ENCODE results near the gene OPN1MW3.
"Not testable (repeated sequence)": the region's sequence is repeated elsewhere in the genome, so short reads cannot be mapped to it uniquely, and the experiment has no call there.

OPN1MW3 gene

DNA sequence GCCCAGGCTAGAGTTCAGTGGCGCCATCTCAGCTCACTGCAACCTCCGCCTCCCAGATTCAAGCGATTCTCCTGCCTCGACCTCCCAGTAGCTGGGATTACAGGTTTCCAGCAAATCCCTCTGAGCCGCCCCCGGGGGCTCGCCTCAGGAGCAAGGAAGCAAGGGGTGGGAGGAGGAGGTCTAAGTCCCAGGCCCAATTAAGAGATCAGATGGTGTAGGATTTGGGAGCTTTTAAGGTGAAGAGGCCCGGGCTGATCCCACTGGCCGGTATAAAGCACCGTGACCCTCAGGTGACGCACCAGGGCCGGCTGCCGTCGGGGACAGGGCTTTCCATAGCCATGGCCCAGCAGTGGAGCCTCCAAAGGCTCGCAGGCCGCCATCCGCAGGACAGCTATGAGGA, at the start of gene OPN1MW3:
TSS of gene OPN1MW3 (plus strand) at position 301 of the 400 bp plus-strand sequence. CDS start at position 339, 38 bp downstream.
- H3K4me1 ChIP-seq; H3K27me3 ChIP-seq; H3K9me3 ChIP-seq; intact Hi-C loops (cut with DNase I; ENCODE audit: low total_unique reads); H3K36me3 ChIP-seq; DNase-seq; H3K27ac ChIP-seq; H3K4me3 ChIP-seq: not testable (repeated sequence)

DNA sequence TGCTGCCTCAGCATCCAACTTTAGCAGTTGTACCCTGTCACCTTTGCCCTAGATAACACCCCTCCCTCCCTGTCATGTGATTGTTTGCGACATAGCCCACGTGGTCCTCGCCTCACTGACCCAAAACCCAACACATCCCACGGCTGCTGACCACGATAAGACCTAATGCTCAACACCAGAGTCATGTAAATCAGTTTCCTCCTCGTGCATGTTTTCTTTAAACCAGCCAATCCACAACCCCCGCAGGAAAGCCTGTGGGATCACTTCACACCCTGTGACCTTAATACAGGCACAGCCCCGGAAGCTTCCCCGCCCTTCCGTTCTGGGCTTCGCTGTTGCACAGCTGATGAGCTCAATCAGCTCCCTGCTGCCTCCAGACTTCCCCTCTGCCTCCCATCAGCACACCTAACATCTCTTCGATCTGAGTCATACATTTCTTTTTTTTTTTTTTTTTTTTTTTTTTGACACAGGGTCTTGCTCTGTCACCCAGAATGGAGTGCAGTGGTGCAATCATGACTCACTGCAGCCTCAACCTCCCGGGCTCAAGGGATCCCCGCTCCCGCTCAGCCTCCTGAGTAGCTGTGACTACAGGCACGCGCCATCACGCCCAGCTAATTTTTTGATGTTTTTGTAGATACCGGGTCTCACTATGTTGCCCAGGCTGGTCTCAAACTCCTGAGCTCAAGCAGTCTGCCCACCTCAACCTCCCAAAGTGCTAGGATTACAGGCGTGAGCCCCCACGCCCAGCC, 47.5 kb upstream of the OPN1MW3 start:
- H3K27me3 ChIP-seq; DNase-seq; H3K27ac ChIP-seq; intact Hi-C loops (cut with DNase I; ENCODE audit: low total_unique reads); H3K4me1 ChIP-seq; H3K9me3 ChIP-seq; H3K36me3 ChIP-seq; H3K4me3 ChIP-seq: not testable (repeated sequence)

DNA sequence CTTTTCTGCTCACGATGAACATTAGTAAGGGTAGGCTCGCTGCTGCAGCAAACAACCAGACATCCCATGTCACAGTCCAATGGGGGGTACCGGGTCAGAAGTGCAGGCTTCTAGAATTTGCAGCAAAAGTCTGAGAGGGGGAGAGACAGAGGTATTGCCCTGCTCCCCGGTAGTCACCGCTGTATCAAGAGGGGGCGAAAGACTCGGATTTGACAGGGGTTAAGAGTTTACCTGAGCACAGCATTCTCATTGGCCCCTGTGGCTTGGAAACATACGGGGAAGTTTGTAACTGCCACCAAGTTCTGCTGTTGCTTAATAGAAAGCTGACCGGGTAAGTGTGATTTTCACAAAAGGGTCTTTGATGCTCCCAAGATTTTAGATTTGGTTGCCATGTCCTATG, 46.3 kb upstream of the OPN1MW3 start:
- H3K4me3 ChIP-seq; H3K27ac ChIP-seq; H3K9me3 ChIP-seq; intact Hi-C loops (cut with DNase I; ENCODE audit: low total_unique reads); H3K27me3 ChIP-seq; H3K4me1 ChIP-seq; H3K36me3 ChIP-seq; DNase-seq: not testable (repeated sequence)

DNA sequence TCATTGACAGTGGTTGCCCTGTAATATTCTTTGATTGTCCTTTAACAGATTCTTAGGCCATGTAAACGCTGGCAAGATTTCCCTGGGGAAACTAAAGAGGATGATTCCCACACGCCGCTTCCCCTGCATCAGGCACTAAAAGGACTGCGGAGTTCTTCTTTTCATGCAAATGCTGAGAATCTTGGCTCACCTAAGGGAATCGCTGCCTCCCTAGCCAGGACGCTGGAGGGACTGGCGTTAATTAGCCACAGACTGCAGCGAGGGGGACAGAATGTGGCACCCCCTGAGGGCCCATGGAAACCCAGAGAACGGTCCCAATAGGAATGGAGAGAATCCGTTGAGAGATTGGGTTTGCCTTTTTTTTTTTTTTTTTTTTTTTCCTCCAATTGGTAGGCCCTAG, 45.9 kb upstream of the OPN1MW3 start:
- H3K36me3 ChIP-seq; H3K27ac ChIP-seq; intact Hi-C loops (cut with DNase I; ENCODE audit: low total_unique reads); H3K9me3 ChIP-seq; H3K4me3 ChIP-seq; H3K27me3 ChIP-seq; H3K4me1 ChIP-seq; DNase-seq: not testable (repeated sequence)

DNA sequence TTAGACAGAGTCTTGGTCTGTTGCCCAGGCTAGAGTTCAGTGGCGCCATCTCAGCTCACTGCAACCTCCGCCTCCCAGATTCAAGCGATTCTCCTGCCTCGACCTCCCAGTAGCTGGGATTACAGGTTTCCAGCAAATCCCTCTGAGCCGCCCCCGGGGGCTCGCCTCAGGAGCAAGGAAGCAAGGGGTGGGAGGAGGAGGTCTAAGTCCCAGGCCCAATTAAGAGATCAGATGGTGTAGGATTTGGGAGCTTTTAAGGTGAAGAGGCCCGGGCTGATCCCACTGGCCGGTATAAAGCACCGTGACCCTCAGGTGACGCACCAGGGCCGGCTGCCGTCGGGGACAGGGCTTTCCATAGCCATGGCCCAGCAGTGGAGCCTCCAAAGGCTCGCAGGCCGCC, 37.9 kb upstream of the OPN1MW3 start, which contains the start of gene OPN1MW2:
TSS of gene OPN1MW2 (plus strand) at position 301 of the 400 bp plus-strand sequence. CDS start at position 361, 60 bp downstream.
- intact Hi-C loops (cut with DNase I; ENCODE audit: low total_unique reads); H3K4me3 ChIP-seq; DNase-seq; H3K27ac ChIP-seq; H3K9me3 ChIP-seq; H3K27me3 ChIP-seq; H3K4me1 ChIP-seq; H3K36me3 ChIP-seq: not testable (repeated sequence)

DNA sequence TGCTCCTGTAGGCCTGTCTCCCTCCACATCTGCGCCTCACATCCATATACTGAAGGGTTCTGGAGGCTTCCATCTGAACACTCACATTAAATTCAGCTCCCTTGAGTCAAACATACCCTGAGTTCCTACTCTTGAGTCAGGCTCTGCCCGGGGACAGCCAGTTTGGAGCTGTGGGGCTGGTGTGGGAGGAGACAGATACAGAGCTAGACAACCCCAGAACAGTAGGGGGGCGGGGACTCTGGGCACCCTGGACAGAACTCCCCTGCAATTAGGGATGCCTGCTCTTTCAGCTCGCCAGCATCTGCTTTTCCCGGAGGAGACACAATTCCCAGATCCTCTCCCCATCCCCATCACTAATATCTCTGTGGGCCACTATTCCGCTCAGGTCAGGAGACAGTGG, 32.1 kb upstream of the OPN1MW3 start:
- DNase-seq; H3K4me1 ChIP-seq; intact Hi-C loops (cut with DNase I; ENCODE audit: low total_unique reads); H3K36me3 ChIP-seq; H3K27me3 ChIP-seq; H3K9me3 ChIP-seq; H3K4me3 ChIP-seq; H3K27ac ChIP-seq: not testable (repeated sequence)

DNA sequence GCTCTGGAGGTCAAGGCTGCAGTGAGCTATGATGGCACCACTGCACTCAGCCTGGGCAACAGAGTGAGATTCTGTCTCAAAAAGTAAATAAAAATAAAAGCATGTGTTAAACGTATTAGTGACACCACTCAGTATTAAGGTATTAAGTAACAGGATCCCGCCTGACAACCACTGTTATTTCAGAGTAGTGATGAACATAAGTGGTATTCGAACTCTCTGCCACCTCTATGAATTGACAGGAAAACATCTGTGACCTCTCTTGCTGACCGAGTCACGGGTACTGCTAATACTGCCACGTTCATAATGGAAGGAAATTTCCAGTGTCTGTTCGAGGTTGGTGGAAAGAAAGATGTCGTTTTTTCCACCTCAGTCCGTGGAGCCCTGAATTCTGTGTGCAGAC, 30.7 kb upstream of the OPN1MW3 start:
- H3K27me3 ChIP-seq; DNase-seq; H3K4me3 ChIP-seq; H3K36me3 ChIP-seq; intact Hi-C loops (cut with DNase I; ENCODE audit: low total_unique reads); H3K4me1 ChIP-seq; H3K27ac ChIP-seq; H3K9me3 ChIP-seq: not testable (repeated sequence)

DNA sequence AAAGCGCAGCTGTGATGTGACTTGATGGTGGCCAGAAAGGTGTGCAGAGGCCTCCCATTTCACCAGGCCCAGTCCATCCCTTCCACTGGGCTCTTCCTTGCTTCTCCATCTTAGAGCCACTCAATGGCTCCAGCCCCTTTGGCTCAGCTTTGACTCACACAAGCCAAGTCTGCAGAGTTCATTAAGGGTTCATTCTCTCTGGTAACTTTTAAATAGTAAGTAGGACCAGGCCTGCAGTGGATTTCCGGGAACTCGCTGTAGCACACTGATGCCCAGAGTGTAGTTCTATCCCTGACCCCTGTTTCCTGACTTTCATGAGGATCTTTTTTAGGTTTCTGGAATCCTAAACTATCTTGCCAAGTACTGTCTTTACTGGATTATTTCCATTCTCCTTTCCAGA, 25.9 kb upstream of the OPN1MW3 start:
- H3K36me3 ChIP-seq; H3K4me1 ChIP-seq; H3K27ac ChIP-seq; intact Hi-C loops (cut with DNase I; ENCODE audit: low total_unique reads); H3K4me3 ChIP-seq; H3K27me3 ChIP-seq; DNase-seq; H3K9me3 ChIP-seq: not testable (repeated sequence)

DNA sequence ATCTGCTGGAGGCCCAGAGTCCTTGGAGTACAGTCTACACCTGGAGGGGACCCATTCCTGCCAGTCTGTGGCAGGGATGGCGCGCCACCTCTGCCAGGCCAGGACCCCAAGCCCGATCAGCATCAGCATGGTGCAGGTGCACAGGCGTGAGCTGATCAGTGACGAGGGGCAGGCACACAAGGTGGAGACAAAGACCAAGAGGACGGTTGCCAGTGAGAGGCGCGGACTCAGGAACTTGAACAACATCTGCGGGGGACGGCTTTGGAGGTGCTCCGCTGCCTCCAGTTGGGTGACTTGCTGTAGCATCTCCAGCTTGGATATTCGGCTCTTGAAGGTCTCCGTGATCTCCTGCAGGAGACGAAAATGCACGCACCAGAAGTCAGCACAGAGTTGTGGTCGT, 23.8 kb upstream of the OPN1MW3 start:
- DNase-seq; H3K27me3 ChIP-seq; intact Hi-C loops (cut with DNase I; ENCODE audit: low total_unique reads); H3K4me3 ChIP-seq; H3K36me3 ChIP-seq; H3K9me3 ChIP-seq; H3K27ac ChIP-seq; H3K4me1 ChIP-seq: not testable (repeated sequence)

DNA sequence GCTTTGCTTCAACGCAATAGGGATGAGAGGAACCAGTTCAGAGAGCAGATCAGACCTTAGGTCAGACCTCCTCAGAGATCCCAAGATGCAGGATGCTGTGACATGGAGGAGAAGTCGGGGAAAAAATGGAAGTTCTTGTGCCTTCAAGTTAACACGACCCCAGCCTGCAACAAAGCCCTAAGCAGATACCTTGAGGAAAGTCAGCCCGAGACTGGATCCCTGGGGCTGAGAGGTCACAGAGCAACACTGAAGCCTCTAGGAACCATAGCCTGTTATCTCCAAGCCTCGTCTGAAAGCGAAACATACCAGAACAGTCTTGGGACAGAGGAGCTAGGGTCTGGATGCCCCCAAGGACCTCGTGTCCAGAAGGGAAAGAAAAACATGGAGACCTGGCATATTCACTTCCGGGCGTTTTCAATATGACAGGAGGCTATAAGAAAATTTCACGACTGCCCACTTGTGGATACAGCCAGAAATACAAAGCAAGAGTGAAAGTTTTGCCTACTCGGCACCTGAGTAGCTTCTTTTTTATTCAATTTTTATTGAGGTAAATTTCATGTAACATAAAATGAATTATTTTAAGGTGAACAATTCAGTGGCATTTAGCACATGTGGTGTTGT, 18.3 kb upstream of the OPN1MW3 start:
- H3K27ac ChIP-seq; H3K4me3 ChIP-seq; H3K27me3 ChIP-seq; H3K9me3 ChIP-seq; H3K36me3 ChIP-seq; H3K4me1 ChIP-seq; intact Hi-C loops (cut with DNase I; ENCODE audit: low total_unique reads): not testable (repeated sequence)
- peak in 1 of 2 donors; percentile 1 for DNase-seq

DNA sequence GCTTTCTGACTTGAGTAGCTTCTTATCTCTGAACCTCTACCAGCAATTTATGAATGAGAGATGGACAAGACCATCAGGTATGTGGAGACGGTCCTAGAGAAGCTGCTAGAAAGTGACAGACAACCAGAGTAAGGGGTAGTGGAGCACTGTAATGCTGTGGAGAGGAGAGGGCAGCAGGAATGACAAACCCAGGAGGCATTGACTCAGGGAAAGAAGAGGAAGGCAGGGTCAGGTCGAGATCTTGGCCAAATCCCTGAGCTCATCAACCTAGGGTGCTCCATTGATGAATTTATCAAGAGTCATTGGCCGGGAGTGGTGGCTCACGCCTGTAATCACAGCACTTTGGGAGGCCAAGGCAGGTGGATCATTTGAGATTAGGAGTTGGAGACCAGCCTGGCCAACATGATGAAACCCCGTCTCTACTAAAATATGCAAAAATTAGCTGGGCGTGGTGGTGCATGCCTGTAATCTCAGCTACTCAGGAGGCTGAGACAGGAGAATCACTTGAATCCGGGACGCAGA, 17.3 kb upstream of the OPN1MW3 start:
- DNase-seq = peak in 1 of 2 donors; percentile 1
- H3K4me1 ChIP-seq; H3K4me3 ChIP-seq; H3K27ac ChIP-seq; H3K9me3 ChIP-seq; intact Hi-C loops (cut with DNase I; ENCODE audit: low total_unique reads); H3K36me3 ChIP-seq; H3K27me3 ChIP-seq: not testable (repeated sequence)

DNA sequence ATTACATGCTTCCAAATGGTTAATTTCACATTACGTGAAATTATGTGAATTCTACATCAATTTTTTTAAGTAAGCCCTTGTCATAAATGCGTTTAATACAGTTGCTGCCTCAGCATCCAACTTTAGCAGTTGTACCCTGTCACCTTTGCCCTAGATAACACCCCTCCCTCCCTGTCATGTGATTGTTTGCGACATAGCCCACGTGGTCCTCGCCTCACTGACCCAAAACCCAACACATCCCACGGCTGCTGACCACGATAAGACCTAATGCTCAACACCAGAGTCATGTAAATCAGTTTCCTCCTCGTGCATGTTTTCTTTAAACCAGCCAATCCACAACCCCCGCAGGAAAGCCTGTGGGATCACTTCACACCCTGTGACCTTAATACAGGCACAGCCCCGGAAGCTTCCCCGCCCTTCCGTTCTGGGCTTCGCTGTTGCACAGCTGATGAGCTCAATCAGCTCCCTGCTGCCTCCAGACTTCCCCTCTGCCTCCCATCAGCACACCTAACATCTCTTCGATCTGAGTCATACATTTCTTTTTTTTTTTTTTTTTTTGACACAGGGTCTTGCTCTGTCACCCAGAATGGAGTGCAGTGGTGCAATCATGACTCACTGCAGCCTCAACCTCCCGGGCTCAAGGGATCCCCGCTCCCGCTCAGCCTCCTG, 9.9 kb upstream of the OPN1MW3 start:
- DNase-seq; H3K4me3 ChIP-seq; H3K36me3 ChIP-seq; intact Hi-C loops (cut with DNase I; ENCODE audit: low total_unique reads); H3K27me3 ChIP-seq; H3K4me1 ChIP-seq; H3K9me3 ChIP-seq; H3K27ac ChIP-seq: not testable (repeated sequence)

DNA sequence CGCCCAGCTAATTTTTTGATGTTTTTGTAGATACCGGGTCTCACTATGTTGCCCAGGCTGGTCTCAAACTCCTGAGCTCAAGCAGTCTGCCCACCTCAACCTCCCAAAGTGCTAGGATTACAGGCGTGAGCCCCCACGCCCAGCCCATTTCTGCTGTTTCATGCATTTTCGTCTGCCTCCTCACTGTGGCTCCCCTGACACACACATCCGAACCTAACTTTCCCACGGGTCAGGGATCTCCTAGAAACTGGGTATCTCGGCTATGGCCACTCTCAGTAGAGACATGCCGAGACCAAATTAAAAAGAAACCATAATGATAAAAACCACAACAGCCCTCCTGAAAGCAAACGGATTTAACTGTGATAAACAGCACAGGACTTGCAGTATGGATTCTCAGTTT, 9.3 kb upstream of the OPN1MW3 start:
- not testable (repeated sequence) for H3K27ac ChIP-seq, H3K9me3 ChIP-seq, DNase-seq

DNA sequence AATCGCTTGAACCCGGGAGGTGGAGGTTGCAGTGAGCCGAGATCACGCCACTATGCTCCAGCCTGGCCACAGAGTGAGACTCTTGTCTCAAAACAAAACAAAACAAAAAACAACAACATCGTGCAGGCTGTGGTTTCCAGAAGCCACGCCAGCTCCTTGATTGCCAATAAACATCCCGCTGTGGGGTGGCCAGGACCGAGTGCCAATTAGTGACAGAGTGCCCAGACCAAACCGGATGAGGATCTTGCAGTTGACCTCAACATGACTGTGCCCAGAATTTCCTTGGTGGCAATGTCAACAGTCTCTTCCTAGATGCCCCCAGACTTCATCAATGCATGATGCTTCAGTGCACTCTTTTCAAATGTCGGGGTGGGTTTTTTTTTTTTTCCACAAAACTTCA, 1.3 kb downstream of the OPN1MW3 start:
- H3K4me3 ChIP-seq; intact Hi-C loops (cut with DNase I; ENCODE audit: low total_unique reads); H3K9me3 ChIP-seq; DNase-seq; H3K4me1 ChIP-seq; H3K27ac ChIP-seq; H3K36me3 ChIP-seq; H3K27me3 ChIP-seq: not testable (repeated sequence)

More for the DNA sequence above, 9.3 kb upstream of the OPN1MW3 start:
- intact Hi-C loops (cut with DNase I; ENCODE audit: low total_unique reads); H3K36me3 ChIP-seq; H3K4me3 ChIP-seq; H3K27me3 ChIP-seq; H3K4me1 ChIP-seq: not testable (repeated sequence)
